ENCODE data around the gene CLEC4A. TPM values are rescaled to one million over a fixed set of nuclear protein-coding genes. Genes with fewer than 3 reads are reported as not detected.

CLEC4A gene
- total and polyA plus RNA-seq, 2 experiments from 2014 or later, result 0.48 TPM; not detected in 1

DNA sequence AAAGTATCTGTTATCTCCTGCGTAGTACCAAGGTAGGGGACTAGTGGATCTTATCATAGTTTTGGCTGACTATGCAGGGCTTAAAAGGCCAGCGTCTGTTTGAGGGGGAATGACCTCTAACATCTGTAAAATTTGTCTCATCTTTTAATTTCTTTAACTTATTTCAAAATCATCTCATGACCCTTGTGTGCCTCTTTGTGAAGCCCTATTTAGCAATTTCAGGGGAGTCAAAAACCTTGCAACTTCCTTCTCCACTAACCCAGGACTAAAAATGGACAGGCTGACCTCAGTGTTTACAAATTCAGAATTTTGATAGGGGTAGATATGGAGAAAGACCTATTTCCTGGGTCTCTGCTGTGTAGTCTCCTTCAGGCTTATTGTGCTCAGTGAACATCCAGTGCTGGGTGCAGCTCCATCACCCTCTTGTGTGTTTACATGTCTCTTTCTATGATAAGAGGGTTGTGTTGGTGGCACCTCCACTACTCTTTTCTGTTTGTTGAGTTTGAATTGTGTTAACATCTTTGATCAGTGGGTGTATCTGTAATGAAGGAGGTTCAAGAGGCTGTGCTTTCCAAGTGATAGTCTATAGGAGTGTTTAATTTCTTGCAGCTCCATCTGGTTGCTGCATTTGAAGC lies 27.0 kb upstream of the CLEC4A start:
- Histone ChIP-seq H3F3A (replicated peaks; ENCODE audit: low read depth) (no peaks in the 10 kb centered on the region), H3K27me3 (ENCODE audit: insufficient read depth) (no peaks in the 10 kb centered on the region), H3K4me1 (ENCODE audit: insufficient read depth) (no peaks in the 10 kb centered on the region), H3K36me3 (ENCODE audit: insufficient read depth) (peaks cover 18% of the 10 kb centered on the region), H3K27ac (ENCODE audit: low read depth) (no peak overlapping the region), H2AFZ (no peak overlapping the region), H3K9me2 (ENCODE audit: insufficient read depth) (no peaks in the 10 kb centered on the region), H3K4me2 (no peak overlapping the region), H4K20me1 (replicated peaks; ENCODE audit: insufficient read depth) (0 out of 2 replicates have a peak, but pooled peaks cover 3% of the 10 kb centered on the region), H3K79me2 (replicated peaks; ENCODE audit: insufficient read depth) (no peaks in the 10 kb centered on the region), H3K4me3 (no peak overlapping the region)
- H3K27ac Mint-ChIP-seq, result no peak overlapping the region
- H3K9me3 Mint-ChIP-seq, result no peaks in the 10 kb centered on the region
- DNase-seq (ENCODE audit: low spot score) (no peak), ATAC-seq (no peak)
- peaks cover 59% of the 10 kb centered on the region for H3K36me3 Mint-ChIP-seq (ENCODE audit: low read depth)
- H3K4me1 Mint-ChIP-seq, result no peaks in the 10 kb centered on the region
- no peaks in the 10 kb centered on the region for H3K27me3 Mint-ChIP-seq (ENCODE audit: insufficient read depth, low read depth, poor library complexity)
- TF ChIP-seq STAT1 (IDR thresholded peaks at IDR 0.05; ENCODE audit: unreplicated experiment), result no peak
- no peak for TF ChIP-seq EZH2 (IDR thresholded peaks at IDR 0.05; ENCODE audit: low read depth, unreplicated experiment)
- TF ChIP-seq ZNF331 (CRISPR knock-in tag; IDR thresholded peaks at IDR 0.05; ENCODE audit: low read depth), result no peak
- TF ChIP-seq, protein P1, sequence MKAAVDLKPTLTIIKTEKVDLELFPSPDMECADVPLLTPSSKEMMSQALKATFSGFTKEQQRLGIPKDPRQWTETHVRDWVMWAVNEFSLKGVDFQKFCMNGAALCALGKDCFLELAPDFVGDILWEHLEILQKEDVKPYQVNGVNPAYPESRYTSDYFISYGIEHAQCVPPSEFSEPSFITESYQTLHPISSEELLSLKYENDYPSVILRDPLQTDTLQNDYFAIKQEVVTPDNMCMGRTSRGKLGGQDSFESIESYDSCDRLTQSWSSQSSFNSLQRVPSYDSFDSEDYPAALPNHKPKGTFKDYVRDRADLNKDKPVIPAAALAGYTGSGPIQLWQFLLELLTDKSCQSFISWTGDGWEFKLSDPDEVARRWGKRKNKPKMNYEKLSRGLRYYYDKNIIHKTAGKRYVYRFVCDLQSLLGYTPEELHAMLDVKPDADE (IDR thresholded peaks at IDR 0.05), result no peak
- TF ChIP-seq, protein P2, sequence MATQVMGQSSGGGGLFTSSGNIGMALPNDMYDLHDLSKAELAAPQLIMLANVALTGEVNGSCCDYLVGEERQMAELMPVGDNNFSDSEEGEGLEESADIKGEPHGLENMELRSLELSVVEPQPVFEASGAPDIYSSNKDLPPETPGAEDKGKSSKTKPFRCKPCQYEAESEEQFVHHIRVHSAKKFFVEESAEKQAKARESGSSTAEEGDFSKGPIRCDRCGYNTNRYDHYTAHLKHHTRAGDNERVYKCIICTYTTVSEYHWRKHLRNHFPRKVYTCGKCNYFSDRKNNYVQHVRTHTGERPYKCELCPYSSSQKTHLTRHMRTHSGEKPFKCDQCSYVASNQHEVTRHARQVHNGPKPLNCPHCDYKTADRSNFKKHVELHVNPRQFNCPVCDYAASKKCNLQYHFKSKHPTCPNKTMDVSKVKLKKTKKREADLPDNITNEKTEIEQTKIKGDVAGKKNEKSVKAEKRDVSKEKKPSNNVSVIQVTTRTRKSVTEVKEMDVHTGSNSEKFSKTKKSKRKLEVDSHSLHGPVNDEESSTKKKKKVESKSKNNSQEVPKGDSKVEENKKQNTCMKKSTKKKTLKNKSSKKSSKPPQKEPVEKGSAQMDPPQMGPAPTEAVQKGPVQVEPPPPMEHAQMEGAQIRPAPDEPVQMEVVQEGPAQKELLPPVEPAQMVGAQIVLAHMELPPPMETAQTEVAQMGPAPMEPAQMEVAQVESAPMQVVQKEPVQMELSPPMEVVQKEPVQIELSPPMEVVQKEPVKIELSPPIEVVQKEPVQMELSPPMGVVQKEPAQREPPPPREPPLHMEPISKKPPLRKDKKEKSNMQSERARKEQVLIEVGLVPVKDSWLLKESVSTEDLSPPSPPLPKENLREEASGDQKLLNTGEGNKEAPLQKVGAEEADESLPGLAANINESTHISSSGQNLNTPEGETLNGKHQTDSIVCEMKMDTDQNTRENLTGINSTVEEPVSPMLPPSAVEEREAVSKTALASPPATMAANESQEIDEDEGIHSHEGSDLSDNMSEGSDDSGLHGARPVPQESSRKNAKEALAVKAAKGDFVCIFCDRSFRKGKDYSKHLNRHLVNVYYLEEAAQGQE (IDR thresholded peaks at IDR 0.05; ENCODE audit: unreplicated experiment), result no peak
- TF ChIP-seq, protein P3, sequence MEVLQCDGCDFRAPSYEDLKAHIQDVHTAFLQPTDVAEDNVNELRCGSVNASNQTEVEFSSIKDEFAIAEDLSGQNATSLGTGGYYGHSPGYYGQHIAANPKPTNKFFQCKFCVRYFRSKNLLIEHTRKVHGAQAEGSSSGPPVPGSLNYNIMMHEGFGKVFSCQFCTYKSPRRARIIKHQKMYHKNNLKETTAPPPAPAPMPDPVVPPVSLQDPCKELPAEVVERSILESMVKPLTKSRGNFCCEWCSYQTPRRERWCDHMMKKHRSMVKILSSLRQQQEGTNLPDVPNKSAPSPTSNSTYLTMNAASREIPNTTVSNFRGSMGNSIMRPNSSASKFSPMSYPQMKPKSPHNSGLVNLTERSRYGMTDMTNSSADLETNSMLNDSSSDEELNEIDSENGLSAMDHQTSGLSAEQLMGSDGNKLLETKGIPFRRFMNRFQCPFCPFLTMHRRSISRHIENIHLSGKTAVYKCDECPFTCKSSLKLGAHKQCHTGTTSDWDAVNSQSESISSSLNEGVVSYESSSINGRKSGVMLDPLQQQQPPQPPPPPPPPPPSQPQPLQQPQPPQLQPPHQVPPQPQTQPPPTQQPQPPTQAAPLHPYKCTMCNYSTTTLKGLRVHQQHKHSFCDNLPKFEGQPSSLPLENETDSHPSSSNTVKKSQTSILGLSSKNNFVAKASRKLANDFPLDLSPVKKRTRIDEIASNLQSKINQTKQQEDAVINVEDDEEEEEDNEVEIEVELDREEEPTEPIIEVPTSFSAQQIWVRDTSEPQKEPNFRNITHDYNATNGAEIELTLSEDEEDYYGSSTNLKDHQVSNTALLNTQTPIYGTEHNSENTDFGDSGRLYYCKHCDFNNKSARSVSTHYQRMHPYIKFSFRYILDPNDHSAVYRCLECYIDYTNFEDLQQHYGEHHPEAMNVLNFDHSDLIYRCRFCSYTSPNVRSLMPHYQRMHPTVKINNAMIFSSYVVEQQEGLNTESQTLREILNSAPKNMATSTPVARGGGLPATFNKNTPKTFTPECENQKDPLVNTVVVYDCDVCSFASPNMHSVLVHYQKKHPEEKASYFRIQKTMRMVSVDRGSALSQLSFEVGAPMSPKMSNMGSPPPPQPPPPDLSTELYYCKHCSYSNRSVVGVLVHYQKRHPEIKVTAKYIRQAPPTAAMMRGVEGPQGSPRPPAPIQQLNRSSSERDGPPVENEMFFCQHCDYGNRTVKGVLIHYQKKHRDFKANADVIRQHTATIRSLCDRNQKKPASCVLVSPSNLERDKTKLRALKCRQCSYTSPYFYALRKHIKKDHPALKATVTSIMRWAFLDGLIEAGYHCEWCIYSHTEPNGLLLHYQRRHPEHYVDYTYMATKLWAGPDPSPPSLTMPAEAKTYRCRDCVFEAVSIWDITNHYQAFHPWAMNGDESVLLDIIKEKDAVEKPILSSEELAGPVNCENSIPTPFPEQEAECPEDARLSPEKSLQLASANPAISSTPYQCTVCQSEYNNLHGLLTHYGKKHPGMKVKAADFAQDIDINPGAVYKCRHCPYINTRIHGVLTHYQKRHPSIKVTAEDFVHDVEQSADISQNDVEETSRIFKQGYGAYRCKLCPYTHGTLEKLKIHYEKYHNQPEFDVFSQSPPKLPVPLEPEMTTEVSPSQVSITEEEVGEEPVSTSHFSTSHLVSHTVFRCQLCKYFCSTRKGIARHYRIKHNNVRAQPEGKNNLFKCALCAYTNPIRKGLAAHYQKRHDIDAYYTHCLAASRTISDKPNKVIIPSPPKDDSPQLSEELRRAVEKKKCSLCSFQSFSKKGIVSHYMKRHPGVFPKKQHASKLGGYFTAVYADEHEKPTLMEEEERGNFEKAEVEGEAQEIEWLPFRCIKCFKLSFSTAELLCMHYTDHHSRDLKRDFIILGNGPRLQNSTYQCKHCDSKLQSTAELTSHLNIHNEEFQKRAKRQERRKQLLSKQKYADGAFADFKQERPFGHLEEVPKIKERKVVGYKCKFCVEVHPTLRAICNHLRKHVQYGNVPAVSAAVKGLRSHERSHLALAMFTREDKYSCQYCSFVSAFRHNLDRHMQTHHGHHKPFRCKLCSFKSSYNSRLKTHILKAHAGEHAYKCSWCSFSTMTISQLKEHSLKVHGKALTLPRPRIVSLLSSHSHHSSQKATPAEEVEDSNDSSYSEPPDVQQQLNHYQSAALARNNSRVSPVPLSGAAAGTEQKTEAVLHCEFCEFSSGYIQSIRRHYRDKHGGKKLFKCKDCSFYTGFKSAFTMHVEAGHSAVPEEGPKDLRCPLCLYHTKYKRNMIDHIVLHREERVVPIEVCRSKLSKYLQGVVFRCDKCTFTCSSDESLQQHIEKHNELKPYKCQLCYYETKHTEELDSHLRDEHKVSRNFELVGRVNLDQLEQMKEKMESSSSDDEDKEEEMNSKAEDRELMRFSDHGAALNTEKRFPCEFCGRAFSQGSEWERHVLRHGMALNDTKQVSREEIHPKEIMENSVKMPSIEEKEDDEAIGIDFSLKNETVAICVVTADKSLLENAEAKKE (CRISPR knock-in tag; IDR thresholded peaks at IDR 0.05), result no peak
- TF ChIP-seq JUNB (IDR thresholded peaks at IDR 0.05; ENCODE audit: unreplicated experiment), result no peak
- TF ChIP-seq, protein P4, sequence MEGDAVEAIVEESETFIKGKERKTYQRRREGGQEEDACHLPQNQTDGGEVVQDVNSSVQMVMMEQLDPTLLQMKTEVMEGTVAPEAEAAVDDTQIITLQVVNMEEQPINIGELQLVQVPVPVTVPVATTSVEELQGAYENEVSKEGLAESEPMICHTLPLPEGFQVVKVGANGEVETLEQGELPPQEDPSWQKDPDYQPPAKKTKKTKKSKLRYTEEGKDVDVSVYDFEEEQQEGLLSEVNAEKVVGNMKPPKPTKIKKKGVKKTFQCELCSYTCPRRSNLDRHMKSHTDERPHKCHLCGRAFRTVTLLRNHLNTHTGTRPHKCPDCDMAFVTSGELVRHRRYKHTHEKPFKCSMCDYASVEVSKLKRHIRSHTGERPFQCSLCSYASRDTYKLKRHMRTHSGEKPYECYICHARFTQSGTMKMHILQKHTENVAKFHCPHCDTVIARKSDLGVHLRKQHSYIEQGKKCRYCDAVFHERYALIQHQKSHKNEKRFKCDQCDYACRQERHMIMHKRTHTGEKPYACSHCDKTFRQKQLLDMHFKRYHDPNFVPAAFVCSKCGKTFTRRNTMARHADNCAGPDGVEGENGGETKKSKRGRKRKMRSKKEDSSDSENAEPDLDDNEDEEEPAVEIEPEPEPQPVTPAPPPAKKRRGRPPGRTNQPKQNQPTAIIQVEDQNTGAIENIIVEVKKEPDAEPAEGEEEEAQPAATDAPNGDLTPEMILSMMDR (conservative IDR thresholded peaks at IDR 0.05; ENCODE audit: low read depth in 2 of 2), result no peak
- TF ChIP-seq ZNF114 (CRISPR knock-in tag; IDR thresholded peaks at IDR 0.05), result no peak
- TF ChIP-seq CREB1 (CRISPR knock-in tag; IDR thresholded peaks at IDR 0.05; ENCODE audit: low read depth), result no peak
- no peak for TF ChIP-seq EZH2phosphoT487 (IDR thresholded peaks at IDR 0.05; ENCODE audit: unreplicated experiment)
- TF ChIP-seq NANOG (IDR thresholded peaks at IDR 0.05; ENCODE audit: borderline replicate concordance), result no peak
- TF ChIP-seq POLR2AphosphoS5 (IDR thresholded peaks at IDR 0.05; ENCODE audit: low read depth), result no peak
- no peak overlapping the region for H3K4me3 Mint-ChIP-seq

Measured in GM23338 (cell line).